GM19240 (cell line): Measurements from ENCODE around the gene CAV1.

Experiments used
- DNase-seq: peaks from one replicate; pipeline ENCODE4 v3.0.0; 2011; ENCODE audit warnings: low spot score; ENCODE audit not compliant: insufficient read length

Gene CAV1

GRCh38 chr7:116610210-116610609, 85.4 kb downstream of the CAV1 start:
- no peak for DNase-seq

- DNase-seq, result no peak
Observed at GRCh38 chr7:116610721-116611120, 85.9 kb downstream of the CAV1 start.
